ENCODE measurements around the gene USP32. TPM values are rescaled to one million over a fixed set of nuclear protein-coding genes. Genes with fewer than 3 reads are reported as not detected.

USP32 gene
- total RNA-seq, 1 donor from 2014 or later: 39.1 TPM

DNA sequence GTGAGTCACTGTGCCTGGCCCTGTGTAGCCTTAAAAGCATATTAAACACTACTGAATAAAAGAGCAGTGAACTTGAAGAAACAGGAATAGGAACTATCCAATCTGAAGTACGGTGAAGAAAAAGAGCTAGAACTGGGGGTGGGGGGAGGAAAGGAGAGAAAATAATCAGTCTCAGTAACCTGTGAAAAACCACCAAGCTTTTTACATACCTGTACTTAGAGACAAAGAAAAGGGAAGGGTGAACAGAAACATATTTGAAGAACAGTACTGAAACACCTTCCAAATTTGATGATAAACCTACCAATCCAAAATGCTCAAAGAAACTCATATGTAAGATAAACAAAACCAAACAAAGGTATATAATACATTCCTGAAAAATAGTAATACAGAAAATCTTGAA lies 77.5 kb downstream of the USP32 start:
- TF ChIP-seq, protein P1, sequence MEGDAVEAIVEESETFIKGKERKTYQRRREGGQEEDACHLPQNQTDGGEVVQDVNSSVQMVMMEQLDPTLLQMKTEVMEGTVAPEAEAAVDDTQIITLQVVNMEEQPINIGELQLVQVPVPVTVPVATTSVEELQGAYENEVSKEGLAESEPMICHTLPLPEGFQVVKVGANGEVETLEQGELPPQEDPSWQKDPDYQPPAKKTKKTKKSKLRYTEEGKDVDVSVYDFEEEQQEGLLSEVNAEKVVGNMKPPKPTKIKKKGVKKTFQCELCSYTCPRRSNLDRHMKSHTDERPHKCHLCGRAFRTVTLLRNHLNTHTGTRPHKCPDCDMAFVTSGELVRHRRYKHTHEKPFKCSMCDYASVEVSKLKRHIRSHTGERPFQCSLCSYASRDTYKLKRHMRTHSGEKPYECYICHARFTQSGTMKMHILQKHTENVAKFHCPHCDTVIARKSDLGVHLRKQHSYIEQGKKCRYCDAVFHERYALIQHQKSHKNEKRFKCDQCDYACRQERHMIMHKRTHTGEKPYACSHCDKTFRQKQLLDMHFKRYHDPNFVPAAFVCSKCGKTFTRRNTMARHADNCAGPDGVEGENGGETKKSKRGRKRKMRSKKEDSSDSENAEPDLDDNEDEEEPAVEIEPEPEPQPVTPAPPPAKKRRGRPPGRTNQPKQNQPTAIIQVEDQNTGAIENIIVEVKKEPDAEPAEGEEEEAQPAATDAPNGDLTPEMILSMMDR (conservative IDR thresholded peaks at IDR 0.05): no peak
- H3K27ac Mint-ChIP-seq: no peak overlapping the region
- H3K4me1 Mint-ChIP-seq (ENCODE audit: unreplicated experiment): peaks cover 3% of the 10 kb centered on the region
- H3K36me3 Mint-ChIP-seq: peaks cover 7% of the 10 kb centered on the region
- H3K4me3 Mint-ChIP-seq: no peak overlapping the region
- H3K9me3 Mint-ChIP-seq: no peaks in the 10 kb centered on the region
- H3K27me3 Mint-ChIP-seq: no peaks in the 10 kb centered on the region
- no peak for DNase-seq (ENCODE audit: extremely low spot score, unreplicated experiment)

DNA sequence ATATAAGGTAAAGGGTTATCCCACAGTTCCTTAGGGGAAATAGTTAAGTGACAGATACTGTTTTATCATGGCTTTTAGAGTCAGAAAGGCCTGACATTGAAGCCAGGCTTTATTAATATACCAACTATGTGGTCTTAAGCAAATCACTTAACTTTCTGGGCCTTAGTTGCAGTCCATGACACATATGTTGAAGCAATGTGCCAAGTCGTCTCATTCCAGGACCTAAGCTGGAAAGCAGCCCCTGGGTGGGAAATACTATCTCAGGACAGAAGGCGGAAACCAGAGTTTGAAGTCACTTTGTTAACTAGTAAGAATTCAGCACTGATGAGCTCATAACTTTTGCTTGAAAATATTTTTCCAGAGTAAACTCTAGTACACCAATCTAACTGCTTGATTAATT lies 80.0 kb downstream of the USP32 start:
- DNase-seq (ENCODE audit: extremely low spot score, unreplicated experiment): no peak
- Mint-ChIP-seq H3K4me1 (ENCODE audit: unreplicated experiment) (peaks cover 3% of the 10 kb centered on the region), H3K27me3 (no peaks in the 10 kb centered on the region), H3K36me3 (peaks cover 7% of the 10 kb centered on the region), H3K9me3 (no peaks in the 10 kb centered on the region), H3K4me3 (no peak overlapping the region), H3K27ac (no peak overlapping the region)
- TF ChIP-seq, protein P1 (conservative IDR thresholded peaks at IDR 0.05): no peak

DNA sequence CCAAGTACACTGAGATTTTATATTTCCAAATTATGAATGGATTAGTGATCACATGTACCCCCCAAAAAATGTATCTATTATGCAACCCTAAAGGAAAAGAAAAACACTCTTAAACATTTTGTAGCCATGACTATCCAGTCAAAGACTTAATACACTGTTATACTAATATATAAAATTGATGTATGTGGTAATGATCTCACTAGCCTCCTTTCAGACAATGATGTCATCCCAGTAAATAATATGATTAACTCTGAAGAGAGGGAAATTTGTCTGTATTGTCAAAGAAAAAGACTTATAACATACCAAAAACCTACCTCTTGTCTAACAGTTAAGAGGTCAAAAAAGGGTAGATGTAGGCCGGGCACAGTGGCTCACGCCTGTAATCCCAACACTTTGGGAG lies 80.7 kb downstream of the USP32 start:
- Mint-ChIP-seq H3K27me3 (no peaks in the 10 kb centered on the region), H3K4me1 (ENCODE audit: unreplicated experiment) (peaks cover 3% of the 10 kb centered on the region), H3K9me3 (no peaks in the 10 kb centered on the region), H3K4me3 (no peak overlapping the region), H3K36me3 (peaks cover 7% of the 10 kb centered on the region), H3K27ac (no peak overlapping the region)
- TF ChIP-seq, protein P1 (conservative IDR thresholded peaks at IDR 0.05): no peak
- no peak for DNase-seq (ENCODE audit: extremely low spot score, unreplicated experiment)

DNA sequence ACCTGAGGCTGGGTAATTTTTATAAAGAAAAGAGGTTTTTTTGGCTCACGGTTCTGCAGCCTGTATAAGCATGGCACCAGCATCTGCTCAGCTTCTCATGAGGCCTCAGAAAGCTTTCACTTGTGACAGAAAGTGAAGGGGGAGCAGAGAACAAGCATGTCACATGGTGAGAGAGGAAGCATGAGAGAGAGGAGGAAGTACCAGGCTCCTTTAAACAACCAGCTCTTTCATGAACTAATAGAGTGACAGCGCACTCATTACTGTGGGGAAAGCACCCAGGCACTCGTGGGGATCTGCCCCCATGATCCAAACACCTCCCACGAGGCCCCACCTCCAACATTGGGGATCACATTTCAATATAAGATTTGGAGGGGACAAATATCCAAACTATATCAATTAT lies 86.8 kb downstream of the USP32 start:
- no peaks in the 10 kb centered on the region for H3K36me3 Mint-ChIP-seq
- H3K4me3 Mint-ChIP-seq: no peak overlapping the region
- TF ChIP-seq, protein P1 (conservative IDR thresholded peaks at IDR 0.05): no peak
- no peaks in the 10 kb centered on the region for H3K27me3 Mint-ChIP-seq
- no peaks in the 10 kb centered on the region for H3K9me3 Mint-ChIP-seq
- H3K4me1 Mint-ChIP-seq (ENCODE audit: unreplicated experiment): peaks cover 4% of the 10 kb centered on the region
- H3K27ac Mint-ChIP-seq: no peak overlapping the region
- no peak for DNase-seq (ENCODE audit: extremely low spot score, unreplicated experiment)

DNA sequence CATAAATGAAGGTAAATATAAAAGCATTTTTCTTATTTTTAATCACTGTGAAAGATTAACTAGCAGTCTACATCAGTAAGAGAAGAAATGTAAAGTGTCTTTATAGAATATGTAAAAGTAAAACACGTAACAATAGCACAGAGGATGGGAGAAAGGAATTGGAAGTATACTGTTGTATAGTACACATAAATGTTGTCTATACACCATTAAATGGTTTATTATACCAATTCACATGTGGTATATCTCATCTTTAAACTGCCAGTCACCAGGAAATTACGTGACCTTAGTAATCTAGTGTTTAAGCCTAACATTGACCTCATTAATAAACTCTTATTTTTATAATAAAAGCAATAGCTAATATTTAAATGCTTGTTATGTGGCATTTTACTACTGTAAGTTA lies 87.4 kb downstream of the USP32 start:
- Mint-ChIP-seq H3K27me3 (no peaks in the 10 kb centered on the region), H3K4me1 (ENCODE audit: unreplicated experiment) (peaks cover 4% of the 10 kb centered on the region), H3K9me3 (no peaks in the 10 kb centered on the region), H3K4me3 (no peak overlapping the region), H3K36me3 (no peaks in the 10 kb centered on the region), H3K27ac (no peak overlapping the region)
- no peak for DNase-seq (ENCODE audit: extremely low spot score, unreplicated experiment)
- TF ChIP-seq, protein P1 (conservative IDR thresholded peaks at IDR 0.05): no peak
